Stromal cell of bone marrow (primary cell): ENCODE measurements around the gene VSX1.

ENCODE experiments used
- DNase-seq: peaks from one replicate; pipeline ENCODE4 v3.0.0-alpha.2; 2012; ENCODE audit warnings: low read depth

The VSX1 gene

DNA sequence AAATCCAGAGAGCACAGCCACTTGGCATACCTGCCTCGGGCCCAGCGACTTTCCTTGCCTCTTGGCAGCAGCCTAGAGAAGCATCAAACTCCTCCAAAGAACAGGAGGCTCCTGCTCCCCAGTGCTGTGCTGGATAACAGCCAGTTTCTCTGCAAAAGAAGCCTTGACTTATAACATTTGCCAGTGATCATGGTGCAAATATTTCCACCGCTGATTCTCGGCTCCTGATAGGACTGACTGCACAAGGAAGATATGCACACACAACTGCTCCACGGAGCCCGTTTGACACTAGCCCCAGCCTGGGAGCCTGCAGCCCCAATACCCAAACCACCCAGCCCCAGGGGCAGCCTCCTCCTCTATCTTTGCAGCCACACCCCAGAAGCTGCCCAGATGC is 41.5 kb downstream of the VSX1 start:
- no peak for DNase-seq

DNA sequence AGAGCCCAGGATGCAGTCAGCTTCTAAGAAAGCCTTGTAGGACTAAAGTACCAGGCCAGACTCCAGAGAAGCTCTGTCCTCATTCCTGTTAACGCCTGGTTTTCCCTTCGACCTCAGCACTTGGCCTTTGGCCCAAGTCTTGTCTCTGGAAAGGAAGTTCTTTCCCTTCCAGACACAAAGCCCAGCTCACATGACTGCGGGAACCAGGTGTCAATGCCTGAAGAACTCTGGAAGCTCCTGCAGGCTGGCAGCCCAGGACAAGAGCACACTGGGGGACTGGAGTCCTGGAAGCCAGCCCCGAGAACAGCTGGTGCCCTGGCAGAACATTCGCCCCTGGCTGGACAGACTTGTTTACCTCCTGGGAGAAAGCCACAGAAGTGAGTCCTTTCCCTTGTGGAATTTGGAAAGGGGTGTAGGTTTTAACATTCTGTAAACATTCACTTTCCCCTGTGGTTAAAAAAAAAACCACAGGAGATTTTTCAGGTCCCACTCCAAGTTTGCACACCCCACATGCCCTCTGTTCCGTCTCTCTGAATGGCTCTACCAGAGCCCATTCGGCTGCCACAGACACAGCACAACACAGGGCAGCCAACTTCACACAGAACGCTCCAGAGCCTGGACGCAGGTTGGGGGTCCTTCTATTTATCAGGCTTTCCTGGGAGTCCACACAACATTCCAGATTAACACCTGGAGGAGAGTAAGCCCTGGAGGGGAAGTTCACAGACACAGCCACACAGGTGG is 42.1 kb downstream of the VSX1 start:
- peak; percentile 25 for DNase-seq

DNA sequence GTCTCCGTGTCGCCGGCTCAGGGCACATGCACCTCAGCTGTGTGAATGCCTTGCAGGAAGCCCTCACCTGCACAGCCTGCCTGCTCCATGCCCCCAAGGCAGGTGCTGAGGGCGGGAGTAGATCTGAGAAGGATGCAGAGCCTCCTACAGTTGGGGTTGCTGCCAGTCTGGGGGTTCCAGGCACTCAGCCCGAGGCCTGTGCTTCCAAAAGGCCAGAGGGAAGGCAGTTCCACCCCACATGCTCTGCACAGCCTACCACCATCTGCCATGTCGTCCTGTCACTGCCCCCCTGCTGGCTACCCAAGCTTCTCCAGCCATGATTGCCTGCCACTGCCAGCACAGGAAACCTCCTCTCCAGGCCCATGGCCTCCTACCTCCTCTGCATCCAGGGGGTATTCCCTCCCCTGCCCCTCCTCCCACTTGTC is 43.3 kb downstream of the VSX1 start:
- no peak for DNase-seq

DNA sequence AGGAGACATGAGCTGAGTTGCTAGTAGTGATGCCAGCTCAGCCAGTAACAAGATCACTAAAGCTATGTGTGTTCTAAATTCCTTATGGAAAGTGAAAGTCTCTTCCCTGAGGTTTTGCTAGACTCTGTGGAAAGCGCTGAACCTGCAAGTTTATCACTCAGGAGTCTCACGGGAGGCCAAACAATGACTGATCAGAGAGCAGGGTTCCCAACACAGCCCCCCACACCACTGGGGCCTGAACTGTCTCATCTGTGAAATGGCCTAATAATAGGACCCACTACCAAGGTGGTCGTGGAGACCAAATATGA is 43.9 kb downstream of the VSX1 start:
- no peak for DNase-seq

DNA sequence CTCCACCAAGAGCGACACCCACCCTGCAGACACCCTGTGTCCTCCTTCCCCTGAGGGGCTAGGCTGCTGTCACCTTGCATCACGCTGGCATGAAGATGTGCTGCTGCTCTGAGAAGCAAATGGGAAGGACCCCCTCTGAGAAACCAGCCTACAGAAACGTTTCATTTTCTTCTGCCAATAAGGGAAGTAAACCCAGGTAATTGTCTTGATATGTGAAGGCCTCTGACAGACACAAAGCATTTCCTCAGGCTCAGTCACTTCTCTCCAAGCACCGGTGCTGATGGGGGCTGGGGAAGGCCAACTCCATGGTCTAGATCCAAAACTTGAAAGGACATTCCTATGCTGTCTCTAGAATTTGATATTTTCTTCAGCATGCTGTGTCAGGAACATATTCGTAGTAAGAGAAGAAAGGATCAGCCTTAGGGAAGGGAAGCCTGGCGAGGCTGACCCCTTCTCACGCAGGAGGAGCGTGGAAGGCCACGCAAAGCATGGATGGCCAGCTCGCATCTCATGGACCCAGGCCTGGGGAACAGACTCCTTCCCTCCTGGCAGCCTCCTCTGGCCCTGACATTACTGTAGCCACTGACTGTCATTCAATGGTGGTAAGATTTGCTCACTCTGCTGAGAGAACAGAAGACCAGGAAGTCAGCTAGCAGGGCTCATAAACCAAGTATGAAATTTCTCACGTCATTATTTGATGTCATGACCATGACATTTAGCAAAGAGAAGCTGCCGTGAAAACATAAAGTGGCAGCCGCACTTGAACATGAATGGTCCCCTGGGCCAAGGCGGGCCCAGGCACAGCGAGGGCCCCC is 44.4 kb downstream of the VSX1 start:
- peak; percentile 12 for DNase-seq

DNA sequence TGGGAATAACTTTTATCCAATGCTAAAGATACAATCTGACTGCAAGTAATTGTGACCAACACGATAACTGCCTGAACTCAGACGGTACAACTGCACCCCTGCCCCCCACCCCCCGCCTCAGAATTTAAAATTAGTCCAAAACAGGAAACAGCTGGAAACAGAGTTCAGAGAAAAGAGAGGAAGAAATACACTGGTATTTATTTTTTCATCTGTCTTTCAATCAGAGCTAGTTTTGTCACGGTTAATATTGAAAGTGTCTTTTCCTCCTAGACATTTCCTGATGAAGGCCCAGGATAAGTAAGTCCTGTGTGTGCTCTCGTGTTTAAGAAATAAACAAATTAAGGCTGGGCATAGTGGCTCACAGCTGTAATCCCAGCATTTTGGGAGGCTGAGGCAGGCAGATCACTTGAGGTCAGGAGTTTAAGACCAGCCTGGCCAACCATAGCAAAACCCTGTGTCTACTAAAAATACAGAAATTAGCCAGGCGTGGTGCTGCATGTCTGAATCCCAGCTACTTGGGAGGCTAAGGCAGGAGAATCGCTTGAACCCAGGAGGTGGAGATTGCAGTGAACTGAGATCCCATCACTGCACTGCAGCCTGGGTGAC is 45.5 kb downstream of the VSX1 start:
- DNase-seq, result no peak

DNA sequence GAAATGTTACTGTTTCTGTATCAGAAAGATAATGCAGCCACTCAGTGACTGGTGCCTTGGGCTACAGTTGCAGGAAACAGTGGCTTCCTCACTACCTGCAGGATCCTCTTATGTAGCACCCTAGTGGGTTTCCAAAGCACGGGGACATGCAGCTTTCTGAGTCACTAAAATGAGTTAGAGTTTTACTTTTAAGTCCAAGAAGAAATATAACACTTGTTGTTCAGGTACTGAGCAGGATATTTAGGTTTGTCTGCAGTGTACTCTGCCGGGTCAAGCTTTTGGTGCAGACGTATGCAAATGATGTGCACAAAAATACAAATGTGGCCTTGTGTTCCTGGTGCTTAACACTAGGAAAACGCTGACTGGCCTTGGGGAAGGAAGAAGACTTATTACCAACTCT is 46.0 kb downstream of the VSX1 start:
- no peak for DNase-seq

DNA sequence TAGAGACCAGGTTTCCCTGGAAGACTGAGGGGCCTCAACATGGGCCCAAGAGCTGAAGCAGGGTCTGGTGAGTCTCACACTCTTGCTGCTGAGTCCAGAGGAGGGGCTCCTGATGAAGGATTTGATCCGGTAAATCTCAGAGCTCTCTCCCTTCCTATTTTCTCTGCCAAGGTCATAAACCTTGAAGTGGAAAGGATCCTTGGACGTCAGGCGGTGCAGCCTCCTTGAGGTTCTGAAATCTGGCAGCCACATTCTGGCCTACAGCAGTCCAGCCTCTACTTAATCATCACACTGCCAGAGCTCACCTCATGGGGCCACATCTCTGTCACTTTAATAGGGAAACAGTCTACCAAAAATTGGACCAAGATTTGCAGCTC is 48.0 kb downstream of the VSX1 start:
- DNase-seq, result no peak

DNA sequence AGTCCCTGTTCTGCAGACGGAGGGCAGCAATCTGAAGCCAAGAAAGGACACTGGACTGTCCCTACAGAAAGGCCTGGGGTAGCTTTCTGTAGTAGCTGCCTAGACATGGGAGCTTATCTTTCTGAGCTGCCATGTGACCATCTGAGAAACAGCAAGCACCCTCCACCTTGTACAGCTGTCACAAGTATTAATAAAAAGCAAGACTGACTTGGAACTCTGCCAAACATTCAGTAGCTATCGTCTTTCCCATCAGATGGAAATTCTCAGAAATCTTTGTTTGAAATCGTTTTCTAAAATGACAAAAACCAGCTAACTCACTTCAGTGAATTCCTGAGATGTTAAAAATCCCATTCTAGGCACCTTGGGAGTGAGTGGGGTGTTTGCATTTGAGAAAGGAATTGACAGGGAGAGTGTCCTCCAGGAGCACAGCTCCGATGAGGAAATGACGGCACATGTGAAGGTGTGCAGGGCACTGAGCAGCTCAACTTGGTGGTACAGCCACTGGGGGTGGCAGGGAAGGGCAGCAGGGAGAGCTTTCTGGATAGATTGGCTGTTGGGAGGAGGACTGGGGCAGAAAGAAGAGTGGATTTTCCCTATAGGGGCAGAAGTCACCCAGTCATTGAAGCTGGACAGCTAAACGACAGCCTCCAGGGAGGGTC is 48.5 kb downstream of the VSX1 start:
- no peak for DNase-seq

DNA sequence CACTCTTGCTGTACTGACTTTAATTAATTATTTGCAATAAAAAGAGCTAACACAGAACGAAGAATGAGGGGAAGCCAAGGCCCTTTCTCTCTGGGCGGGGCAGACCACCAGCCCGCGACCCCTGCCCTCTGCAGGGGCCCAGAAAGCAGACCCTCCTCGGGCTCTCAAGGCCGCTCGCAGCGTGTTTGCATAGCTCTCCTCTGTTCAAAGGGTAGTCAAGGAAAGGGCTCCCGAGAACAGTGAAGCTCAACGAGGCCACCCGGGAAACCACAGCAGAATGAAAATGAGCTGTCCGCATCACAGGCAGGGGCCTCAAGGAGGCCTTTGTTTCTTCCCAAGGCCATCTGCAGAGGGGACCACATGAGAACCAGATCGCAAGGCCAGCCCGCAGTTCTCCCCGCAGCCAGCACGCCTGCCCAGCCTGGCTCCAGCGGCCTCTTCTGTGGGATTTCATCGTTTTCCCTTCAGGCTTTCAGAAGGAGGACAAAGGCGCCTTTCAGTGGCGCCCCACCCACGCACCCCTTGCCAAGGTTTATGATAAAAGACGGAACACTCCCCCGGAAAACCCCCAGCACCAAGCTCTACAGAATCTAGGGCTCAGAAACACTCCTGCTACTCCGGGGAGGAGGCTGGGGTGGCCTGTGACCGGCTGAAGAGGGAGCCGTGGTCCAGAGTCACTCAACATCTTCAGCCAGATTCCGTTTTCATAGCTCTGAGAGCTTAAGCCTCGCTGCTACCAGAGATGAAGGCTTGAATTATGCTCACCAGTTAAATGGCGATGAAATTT is 49.3 kb downstream of the VSX1 start:
- no peak for DNase-seq

DNA sequence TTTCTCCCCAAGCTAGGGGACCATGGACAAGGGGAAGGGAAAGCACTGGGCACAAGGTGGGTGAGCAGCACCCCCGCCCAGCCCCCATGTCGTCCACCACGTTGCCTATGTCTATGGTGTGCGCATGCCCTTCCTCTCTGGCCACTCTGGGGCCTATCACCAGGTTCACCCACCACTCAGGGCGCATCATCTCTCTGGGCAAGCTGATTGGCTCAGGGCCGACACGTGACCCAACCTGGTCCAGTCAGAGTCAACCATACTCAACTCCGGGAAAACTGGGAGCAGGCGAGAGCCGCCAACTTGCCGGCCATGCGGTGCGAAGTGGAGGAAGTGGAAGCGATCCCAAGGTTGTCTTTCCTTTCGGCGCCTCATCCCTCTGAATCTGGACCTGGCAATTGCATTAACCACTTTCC is 49.9 kb downstream of the VSX1 start:
- DNase-seq, result no peak

DNA sequence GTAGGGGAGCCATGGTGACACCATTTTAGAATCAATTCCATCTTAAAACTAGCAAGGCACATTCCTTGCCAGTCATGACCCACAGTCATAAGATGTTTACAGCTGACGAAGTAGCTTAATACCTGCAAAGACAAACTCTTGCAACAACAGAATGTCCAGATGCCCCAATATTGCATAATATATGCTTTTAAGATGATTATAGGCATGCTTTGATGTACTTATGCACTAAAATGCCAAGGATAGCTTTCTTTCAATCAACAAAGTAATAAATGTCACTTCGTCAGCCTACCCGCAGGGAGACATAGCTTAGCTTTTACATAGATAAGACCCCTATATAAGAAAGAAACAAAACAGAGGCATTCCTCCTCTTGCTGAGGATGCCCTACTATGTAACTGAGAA is 50.7 kb downstream of the VSX1 start:
- DNase-seq, result no peak

DNA sequence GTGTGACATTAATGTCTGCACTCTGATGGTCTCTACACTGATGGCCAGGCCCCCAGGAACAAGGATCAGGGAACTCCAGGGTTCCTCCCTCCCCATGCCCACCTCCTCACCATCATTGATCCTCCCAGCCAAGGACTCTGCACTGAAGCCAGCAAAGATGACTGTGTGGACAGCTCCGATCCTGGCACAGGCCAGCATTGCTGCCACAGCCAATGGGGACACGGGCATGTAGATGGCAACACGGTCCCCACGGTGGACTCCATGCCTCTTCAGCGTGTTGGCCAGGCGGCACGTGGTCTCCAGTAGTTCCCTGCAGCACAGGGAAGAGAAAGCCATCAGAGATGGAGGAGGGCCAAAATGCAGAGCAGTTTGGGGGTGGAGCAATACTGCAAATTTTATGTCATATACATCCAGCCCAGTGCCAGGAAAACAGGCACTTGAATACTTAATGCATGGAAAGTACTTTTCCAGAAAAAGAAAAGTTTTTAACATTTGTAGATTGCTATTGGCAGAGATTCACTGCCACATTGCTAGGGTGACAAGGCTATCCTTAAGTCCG is 51.2 kb downstream of the VSX1 start:
- DNase-seq, result no peak

DNA sequence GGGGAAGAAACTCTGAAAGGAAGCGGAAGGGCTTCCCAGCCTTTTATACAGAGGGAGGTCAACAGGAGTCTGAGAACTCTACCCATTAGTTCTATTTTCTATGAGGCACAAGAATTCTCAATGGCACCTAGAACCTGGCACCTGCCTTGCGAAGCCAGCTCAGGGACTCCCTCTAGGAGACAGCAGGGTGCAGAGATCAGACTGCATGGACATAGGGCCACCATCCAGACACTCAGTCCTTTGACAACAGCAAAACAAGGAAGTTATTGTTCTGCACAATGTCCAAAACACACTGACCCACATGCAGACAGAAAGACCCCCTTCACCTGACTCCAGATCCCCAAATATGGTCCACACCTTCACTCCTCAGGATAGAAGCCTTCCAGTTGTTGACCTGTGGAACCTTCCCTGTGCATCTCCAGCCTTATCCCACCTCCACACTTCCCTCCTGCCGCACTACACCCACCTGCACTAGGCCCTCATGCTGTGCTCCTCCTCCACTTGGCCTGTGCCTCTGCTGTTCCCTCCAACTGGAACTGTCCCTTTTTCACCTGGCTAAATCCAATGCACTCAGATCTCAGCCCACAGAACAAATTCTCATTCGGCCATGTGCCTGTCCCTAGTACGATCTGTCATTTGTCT is 51.8 kb downstream of the VSX1 start:
- no peak for DNase-seq

DNA sequence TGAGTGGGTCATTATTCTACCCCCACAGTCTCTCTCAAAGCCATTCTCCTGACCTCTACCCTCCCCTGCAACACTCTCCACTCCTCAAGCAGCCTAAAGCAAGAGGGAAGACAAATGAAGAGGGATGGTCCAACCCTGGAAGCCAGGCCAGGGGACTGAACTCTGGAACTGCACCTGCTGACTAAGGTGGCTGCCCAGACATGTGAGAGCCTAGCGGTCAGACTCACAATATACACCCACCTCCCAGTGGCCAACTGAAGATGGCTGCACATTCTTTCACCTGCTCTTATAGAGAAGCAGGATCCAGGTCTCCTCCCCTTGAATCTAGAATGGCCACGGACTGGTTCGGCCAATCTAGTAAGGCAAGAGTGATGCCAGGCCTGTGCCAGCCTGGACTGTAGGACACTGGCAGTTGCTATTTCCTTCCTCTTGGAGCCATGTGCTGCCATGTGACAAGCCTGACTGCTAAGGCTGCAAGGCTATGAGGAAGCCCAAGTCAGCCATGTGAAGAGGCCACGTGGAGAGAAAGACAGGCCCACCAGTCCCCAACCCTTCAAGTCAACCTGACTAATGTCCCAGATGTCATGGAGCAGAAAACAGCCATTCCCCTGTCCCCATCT is 55.8 kb downstream of the VSX1 start:
- DNase-seq, result no peak
